HepG2 (cell line): Measurements from ENCODE around the gene ALCAM. TPM values are rescaled to one million over a fixed set of nuclear protein-coding genes. Genes with fewer than 3 reads are reported as not detected.

Source experiments
- ATAC-seq: fragments of 200-7000 bp; cut with Tn5 transposase; 3 replicates; pipeline ENCODE4 v1.9.1; 2020; ENCODE audit warnings: mild to moderate bottlenecking, moderate library complexity
- BruUV-seq: library from RNA; stranded (reverse); fragments of 400-500 nt; replicated peaks from 2 replicates; lab custom pipeline; 2021; lab: Mats Ljungman, UMichigan
- CTCF ChIA-PET: fragments of 300-600 bp; formaldehyde crosslinking; extraction: SDS; loops from one replicate; lab custom pipeline; 2021; ENCODE audit warnings: low total read pairs, inconsistent platforms, low intra/inter-chr PET ratio; lab: Yijun Ruan, JAX
- POLR2A ChIA-PET: fragments of 350-600 bp; sonication (Branson Sonifier 250); formaldehyde crosslinking; loops from one replicate; lab custom pipeline; 2020; ENCODE audit warnings: antibody characterized with exemption, inconsistent platforms; lab: Yijun Ruan, JAX
- DNase-seq: peaks from one replicate; pipeline ENCODE4 v3.0.0-alpha.2; 2015; ENCODE audit warnings: low spot score
- FAIRE-seq: peaks from 3 replicates; lab custom pipeline; 2011; peaks lifted over from hg19 to GRCh38; lab: Jason Lieb, UNC
- H2AFZ ChIP-seq: one replicate; pipeline ENCODE4 v1.6.1; 2011; ENCODE audit warnings: low read length, inconsistent platforms
- H3K27ac ChIP-seq: fragments of 300-600 bp; 3 replicates; pipeline ENCODE4 v1.8.0; 2011; ENCODE audit warnings: mixed run types, mild to moderate bottlenecking, mixed read lengths, low read length, inconsistent platforms; ENCODE audit not compliant: insufficient read depth; ENCODE audit errors: extremely low read length
- H3K27me3 ChIP-seq, 2 experiments: fragments of 200-600 bp in 1 of 2; 2 replicates in 1 of 2; 3 replicates in 1 of 2; pipeline versions ENCODE4 v1.6.0 to v1.8.0; 2011; ENCODE audit warnings: low read length in 2 of 2, mild to moderate bottlenecking in 2 of 2, moderate library complexity in 2 of 2, inconsistent platforms in 1 of 2; ENCODE audit not compliant: insufficient read depth in 2 of 2, control insufficient read depth in 1 of 2
- H3K36me3 ChIP-seq, 2 experiments: fragments of 200-600 bp in 1 of 2; replicated peaks in 1 of 2; 2 replicates in 1 of 2; 3 replicates in 1 of 2; pipeline versions ENCODE4 v1.5.1 to v1.8.0; 2011; ENCODE audit warnings: low read length in 2 of 2, inconsistent platforms in 1 of 2; ENCODE audit not compliant: insufficient read depth in 2 of 2, control insufficient read depth in 1 of 2
- H3K4me1 ChIP-seq: 2 replicates; pipeline ENCODE4 v1.5.1; 2012; ENCODE audit warnings: low read length, inconsistent platforms; ENCODE audit not compliant: insufficient read depth
- H3K4me2 ChIP-seq: 2 replicates; pipeline ENCODE4 v1.6.0; 2011; ENCODE audit warnings: low read depth, low read length, inconsistent platforms
- H3K4me3 ChIP-seq, 3 experiments: fragments of 200-600 bp in 1 of 3; sonication (generic), shearing (Covaris generic) in 1 of 3; replicated peaks in 1 of 3; 2 replicates each; pipeline ENCODE4 v1.5.1; 2011 to 2016; ENCODE audit warnings: low read length in 3 of 3, inconsistent platforms in 2 of 3, low read depth in 2 of 3, mild to moderate bottlenecking in 2 of 3, control low read depth in 1 of 3, mixed read lengths in 1 of 3; ENCODE audit not compliant: insufficient read depth in 1 of 3
- H3K79me2 ChIP-seq: one replicate; pipeline ENCODE4 v1.6.1; 2011; ENCODE audit warnings: low read length, inconsistent platforms; ENCODE audit not compliant: insufficient read depth
- H3K9ac ChIP-seq: 2 replicates; pipeline ENCODE4 v1.6.0; 2011; ENCODE audit warnings: mild to moderate bottlenecking, low read depth, low read length, inconsistent platforms; ENCODE audit not compliant: insufficient read depth
- H3K9me3 ChIP-seq: 2 replicates; pipeline ENCODE4 v1.5.1; 2012; ENCODE audit warnings: mild to moderate bottlenecking, low read length
- H4K20me1 ChIP-seq: 2 replicates; pipeline ENCODE4 v1.6.0; 2011; ENCODE audit warnings: inconsistent platforms, mild to moderate bottlenecking, low read length, moderate library complexity; ENCODE audit not compliant: insufficient read depth
- ARID5B ChIP-seq: IDR thresholded peaks from 2 replicates; pipeline ENCODE4 v1.4.0; 2020; ENCODE audit warnings: mild to moderate bottlenecking, missing genetic modification reagents
- CEBPB ChIP-seq: IDR thresholded peaks from 2 replicates; pipeline ENCODE4 v1.6.1; 2011; ENCODE audit warnings: low read depth, low read length, improper control_type of control experiment, borderline replicate concordance
- CEBPG ChIP-seq: IDR thresholded peaks from 2 replicates; pipeline ENCODE4 v1.6.1; 2016
- CERS6 ChIP-seq: sonication (generic); formaldehyde crosslinking; IDR thresholded peaks from 2 replicates; pipeline ENCODE4 v1.5.0; 2020; ENCODE audit warnings: missing genetic modification reagents
- FOXA3 ChIP-seq: IDR thresholded peaks from 2 replicates; pipeline ENCODE4 v1.6.1; 2016; ENCODE audit warnings: missing genetic modification reagents, missing compliant biosample characterization
- GATAD2A ChIP-seq: IDR thresholded peaks from 2 replicates; pipeline ENCODE4 v1.6.1; 2016
- HBP1 ChIP-seq: IDR thresholded peaks from 2 replicates; pipeline ENCODE4 v1.6.1; 2016; ENCODE audit warnings: low read depth, control low read depth
- ONECUT2 ChIP-seq: sonication (generic); formaldehyde crosslinking; IDR thresholded peaks from 2 replicates; pipeline ENCODE4 v1.4.0; 2020; ENCODE audit warnings: missing genetic modification reagents
- PAXIP1 ChIP-seq: sonication (generic); formaldehyde crosslinking; conservative IDR thresholded peaks from 2 replicates; pipeline ENCODE4 v1.4.0; 2020; ENCODE audit warnings: mild to moderate bottlenecking, missing genetic modification reagents, moderate library complexity
- SOX13 ChIP-seq, 3 experiments: fragments of 450-650 bp in 1 of 3; sonication (generic) in 1 of 3; formaldehyde crosslinking in 1 of 3; IDR thresholded peaks in 2 of 3; conservative IDR thresholded peaks in 1 of 3; 2 replicates each; pipeline versions ENCODE4 v1.5.0 to v1.6.1; 2016 to 2020; ENCODE audit warnings: antibody characterized with exemption in 1 of 3, mild to moderate bottlenecking in 1 of 3, missing compliant biosample characterization in 1 of 3, missing genetic modification reagents in 1 of 3, moderate library complexity in 1 of 3
- SOX6 ChIP-seq, 2 experiments: fragments of 450-650 bp in 1 of 2; sonication (generic) in 1 of 2; formaldehyde crosslinking in 1 of 2; IDR thresholded peaks; 2 replicates each; pipeline versions ENCODE4 v1.4.0 to v1.6.1; 2017 to 2020; ENCODE audit warnings: antibody characterized with exemption in 1 of 2, mild to moderate bottlenecking in 1 of 2, missing genetic modification reagents in 1 of 2
- ZNF503 ChIP-seq: sonication (generic); formaldehyde crosslinking; IDR thresholded peaks from 2 replicates; pipeline ENCODE4 v1.4.0; 2020; ENCODE audit warnings: missing genetic modification reagents
- WGBS: methylation state at CpG from one replicate; pipeline ENCODE4 v1.1.6; 2017; ENCODE audit warnings: low lambda C conversion rate; 5-methylcytosine and 5-hydroxymethylcytosine counted together
- in situ Hi-C: cut with HindIII; loops from 2 replicates; pipeline ENCODE4 v1.10.0; 2017; ENCODE audit warnings: low pct_unique_long_range_greater_than_20kb; ENCODE audit not compliant: extremely low pct_ligation_motif_present
- intact Hi-C: fragments of 100-400 bp; cut with micrococcal nuclease; formaldehyde crosslinking; loops from one replicate; pipeline ENCODE4 v1.10.0; 2022; ENCODE audit not compliant: unreplicated experiment
- polyA plus RNA-seq, 8 experiments: library from polyadenylated mRNA; depleted of rRNA in 3 of 8; stranded (reverse) in 7 of 8; unstranded in 1 of 8; fragments of >200 nt; fragmentation: Illumina TruSeq in 4 of 8; extraction: Trizol in 4 of 8; gene quantifications; 2 replicates each; pipeline versions ENCODE4 v1.2.1 to v1.2.3, GENCODE V29; 2011 to 2016; ENCODE audit warnings: low read depth in 4 of 8, missing spikeins in 1 of 8, mixed read lengths in 1 of 8; ENCODE audit not compliant: insufficient read depth in 1 of 8
- total RNA-seq, 5 experiments: library from RNA; depleted of rRNA; stranded (reverse); fragments of >200 nt; fragmentation: Illumina TruSeq; extraction: Trizol; gene quantifications; 2 replicates each; pipeline ENCODE4 v1.2.3, GENCODE V29; 2016; ENCODE audit warnings: low read depth in 1 of 5

Gene ALCAM
- total and polyA plus RNA-seq, 2 of the 13 experiments (the other 11 are each of a cell fraction or from before 2014, with no cell fraction given), result 26.0 to 33.1 TPM

- Histone ChIP-seq H3K4me1 (peaks cover 29% of the 10 kb centered on the region), H3K36me3 (no peaks in the 10 kb centered on the region), H4K20me1 (no peaks in the 10 kb centered on the region), H3K79me2 (peaks cover 2% of the 10 kb centered on the region), H3K27ac (no peak overlapping the region), H3K4me3 (no peak overlapping the region), H3K27me3 (no peaks in the 10 kb centered on the region), H2AFZ (no peak overlapping the region), H3K9me3 (no peaks in the 10 kb centered on the region), H3K4me2 (no peak overlapping the region), H3K9ac (no peak overlapping the region)
- BruUV-seq, result no TSS peak
- ChIA-PET POLR2A (no interaction called here), CTCF (no interaction called here)
- intact Hi-C loops (no loop called here), in situ Hi-C loops (no loop called here)
- 65% methylated on average over 3 of the region's 3 CpGs for WGBS
- TF ChIP-seq ZNF503 (no peak), ARID5B (CRISPR knock-in tag) (0 out of 2 replicates have a peak, but pooled peaks have one; percentile 26), ONECUT2 (CRISPR knock-in tag) (peak; percentile 31; the same call in 1 of the 2 replicates), CEBPG (CRISPR knock-in tag) (peak; percentile 53), FOXA3 (CRISPR knock-in tag) (peak; percentile 58), CEBPB (peak; percentile 52; the same call in 1 of the 2 replicates), HBP1 (no peak), PAXIP1 (CRISPR knock-in tag) (peak; percentile 16; the same call in 1 of the 2 replicates), CERS6 (CRISPR knock-in tag) (no peak), SOX6 (IDR thresholded peaks at IDR 0.05) (no peak), SOX6 (CRISPR knock-in tag; IDR thresholded peaks at IDR 0.05) (peak; percentile 28; the same call in 1 of the 2 replicates), SOX13 (IDR thresholded peaks at IDR 0.05) (no peak), SOX13 (CRISPR knock-in tag; conservative IDR thresholded peaks at IDR 0.05 in 1 of 2, IDR thresholded peaks at IDR 0.05 in 1 of 2) (peak in 1 of 2 experiments; percentile 58; a peak in 1 of 4 replicates), GATAD2A (CRISPR knock-in tag) (peak; percentile 69)
- DNase-seq, result peak; percentile 3
- no peak for ATAC-seq
- peak; percentile 12 for FAIRE-seq
Measured at GRCh38 chr3:105440113-105440512, 73.4 kb downstream of the ALCAM start.
